ENCODE results near the gene CREBZF.

The CREBZF gene

DNA sequence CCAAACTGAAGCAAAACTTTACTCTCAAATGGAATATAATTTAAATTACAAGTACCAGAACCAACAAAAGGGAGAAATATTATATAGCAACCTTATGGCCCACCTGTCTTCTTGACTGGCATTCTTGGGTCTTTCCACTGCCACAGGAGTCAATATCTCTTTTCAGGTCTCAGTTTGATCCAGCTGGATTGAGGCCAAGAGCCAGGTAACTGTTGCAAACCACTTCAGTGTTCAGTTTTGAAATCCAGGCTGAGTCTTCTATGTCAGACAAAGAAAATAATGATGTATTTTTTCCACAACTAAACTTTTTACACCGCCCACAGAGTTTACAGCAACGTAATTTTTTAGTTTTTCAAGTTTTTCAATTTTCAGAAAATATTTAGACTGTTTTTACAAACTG is 38.4 kb downstream of the CREBZF start:
- DNase-seq: no peak

DNA sequence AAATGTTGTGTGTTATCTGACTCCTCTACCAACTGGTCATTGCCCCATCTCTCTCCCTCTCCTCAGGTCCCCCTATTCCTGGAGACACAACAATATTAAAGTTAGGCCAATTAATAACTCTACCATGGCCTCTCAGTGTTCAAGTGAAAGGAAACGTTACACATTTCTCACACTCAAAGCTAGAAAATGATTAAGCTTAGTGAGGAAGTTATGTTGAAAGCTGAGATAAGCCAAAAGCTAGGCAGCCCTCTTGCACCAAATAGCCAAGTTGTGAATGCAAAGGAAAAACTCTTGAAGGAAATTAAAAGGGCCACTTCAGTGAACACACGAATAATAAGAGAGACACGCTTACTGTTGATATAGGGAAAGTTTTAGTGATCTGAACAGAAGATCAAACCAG is 44.7 kb downstream of the CREBZF start:
- DNase-seq: no peak

DNA sequence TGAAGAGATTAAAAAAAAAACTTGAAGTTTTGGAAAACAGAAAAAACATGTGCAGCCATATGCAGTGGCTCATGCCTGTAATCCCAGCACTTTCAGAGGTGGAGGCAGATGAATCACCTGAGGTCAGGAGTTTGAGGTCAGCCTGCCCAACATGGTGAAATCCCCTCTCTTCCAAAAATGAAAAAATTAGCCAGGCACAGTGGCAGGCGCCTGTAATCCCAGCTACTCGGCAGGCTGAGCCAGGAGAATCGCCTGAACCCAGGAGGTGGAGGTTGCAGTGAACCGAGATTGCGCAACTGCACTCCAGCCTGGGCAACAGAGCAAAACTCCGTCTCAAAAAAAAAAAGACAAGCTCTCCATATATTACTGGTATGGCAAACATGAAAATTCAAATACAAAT is 45.4 kb downstream of the CREBZF start:
- DNase-seq: no peak

DNA sequence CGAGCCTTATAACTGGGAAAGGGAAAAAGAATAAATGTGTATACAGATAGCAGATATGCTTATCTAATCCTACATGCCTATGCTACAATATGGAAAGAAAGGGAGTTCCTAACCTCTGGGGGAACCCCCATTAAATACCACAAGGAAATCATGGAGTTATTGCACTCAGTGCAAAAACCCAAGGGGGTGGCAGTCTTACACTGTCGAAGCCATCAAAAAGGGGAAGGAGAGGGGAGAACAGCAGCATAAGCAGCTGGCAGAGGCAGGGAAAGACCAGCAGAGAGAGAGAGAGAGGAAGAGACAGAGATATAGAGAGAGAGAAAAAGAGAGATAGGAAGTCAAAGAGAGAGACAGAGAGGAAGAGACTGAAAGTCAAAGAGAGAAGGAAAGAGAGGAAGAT is 53.3 kb downstream of the CREBZF start:
- DNase-seq: peak; percentile 20 to 21

Measured in inflammatory macrophage (primary cell).